ENCODE results near the gene ABCA7. TPM values are rescaled to one million over a fixed set of nuclear protein-coding genes. Genes with fewer than 3 reads are reported as not detected.

The ABCA7 gene
- total RNA-seq, 3 donors from 2014 or later, result 23.5 to 25.6 (median 25.6) TPM

DNA sequence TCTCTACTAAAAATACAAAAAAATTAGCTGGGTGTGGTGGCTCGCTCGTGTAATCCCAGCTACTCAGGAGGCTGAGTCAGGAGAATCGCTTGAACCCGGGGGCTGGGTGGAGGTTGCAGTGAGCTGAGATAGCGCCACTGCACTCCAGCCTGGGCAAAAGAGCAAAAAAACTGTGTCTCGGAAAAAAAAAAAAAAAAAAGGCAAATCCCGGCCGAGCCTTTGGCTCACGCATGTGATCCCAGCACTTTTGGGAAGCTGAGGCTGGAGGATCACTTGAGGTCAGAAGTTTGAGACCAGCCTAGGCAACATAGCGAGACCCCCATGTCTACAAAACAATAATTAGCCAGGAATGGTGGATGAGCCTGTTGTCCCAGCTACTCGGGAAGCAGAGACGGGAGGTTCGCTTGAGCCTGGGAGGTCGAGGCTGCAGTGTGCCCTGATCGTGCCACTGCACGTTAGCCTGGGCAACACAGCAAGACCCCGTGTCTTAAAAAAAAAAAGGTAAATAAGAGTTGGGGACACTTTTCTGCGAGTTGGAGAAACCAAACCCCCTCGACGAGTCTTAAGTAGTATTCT lies 63.3 kb downstream of the ABCA7 start:
- H3K4me1 ChIP-seq (ENCODE audit: low read depth), result peaks cover 28% of the 10 kb centered on the region
- H3K36me3 ChIP-seq (ENCODE audit: low read depth), result no peaks in the 10 kb centered on the region
- no peak for ATAC-seq
- no peak overlapping the region for H3K4me3 ChIP-seq
- H3K9me3 ChIP-seq, result no peaks in the 10 kb centered on the region
- intact Hi-C loops (cut with DNase I, micrococcal nuclease), result no loop called here
- no peak for TF ChIP-seq CTCF (IDR thresholded peaks at IDR 0.05)
- no peak for DNase-seq

- Histone ChIP-seq H3K9me3 (no peaks in the 10 kb centered on the region), H3K4me1 (ENCODE audit: low read depth) (peaks cover 24% of the 10 kb centered on the region), H3K36me3 (ENCODE audit: low read depth) (peaks cover 2% of the 10 kb centered on the region), H3K4me3 (peak within 1 kb of the TSS; percentile 47)
- TF ChIP-seq CTCF (IDR thresholded peaks at IDR 0.05), result peak; percentile 29
- DNase-seq, result peak; percentile 99 to 100 (median 99)
- peak; percentile 91 for ATAC-seq
- intact Hi-C loops (cut with DNase I, micrococcal nuclease), result no loop called here
Observed at GRCh38 chr19:1103708-1104310, 63.9 kb downstream of the ABCA7 start, which contains the start of gene GPX4. Gene GPX4 (plus strand): TSS chr19:1103994. CDS start chr19:1104044, 50 bp downstream.

GRCh38 chr19:1104311-1105007 lies 64.6 kb downstream of the ABCA7 start:
- no peak for TF ChIP-seq CTCF (IDR thresholded peaks at IDR 0.05)
- intact Hi-C loops (cut with DNase I, micrococcal nuclease), result no loop called here
- DNase-seq, result peak; percentile 82 to 89 (median 86)
- no peaks in the 10 kb centered on the region for H3K9me3 ChIP-seq
- H3K4me1 ChIP-seq (ENCODE audit: low read depth), result peaks cover 21% of the 10 kb centered on the region
- H3K36me3 ChIP-seq (ENCODE audit: low read depth), result peaks cover 5% of the 10 kb centered on the region
- peak overlapping the region; percentile 47 for H3K4me3 ChIP-seq
- peak; percentile 65 for ATAC-seq

DNA sequence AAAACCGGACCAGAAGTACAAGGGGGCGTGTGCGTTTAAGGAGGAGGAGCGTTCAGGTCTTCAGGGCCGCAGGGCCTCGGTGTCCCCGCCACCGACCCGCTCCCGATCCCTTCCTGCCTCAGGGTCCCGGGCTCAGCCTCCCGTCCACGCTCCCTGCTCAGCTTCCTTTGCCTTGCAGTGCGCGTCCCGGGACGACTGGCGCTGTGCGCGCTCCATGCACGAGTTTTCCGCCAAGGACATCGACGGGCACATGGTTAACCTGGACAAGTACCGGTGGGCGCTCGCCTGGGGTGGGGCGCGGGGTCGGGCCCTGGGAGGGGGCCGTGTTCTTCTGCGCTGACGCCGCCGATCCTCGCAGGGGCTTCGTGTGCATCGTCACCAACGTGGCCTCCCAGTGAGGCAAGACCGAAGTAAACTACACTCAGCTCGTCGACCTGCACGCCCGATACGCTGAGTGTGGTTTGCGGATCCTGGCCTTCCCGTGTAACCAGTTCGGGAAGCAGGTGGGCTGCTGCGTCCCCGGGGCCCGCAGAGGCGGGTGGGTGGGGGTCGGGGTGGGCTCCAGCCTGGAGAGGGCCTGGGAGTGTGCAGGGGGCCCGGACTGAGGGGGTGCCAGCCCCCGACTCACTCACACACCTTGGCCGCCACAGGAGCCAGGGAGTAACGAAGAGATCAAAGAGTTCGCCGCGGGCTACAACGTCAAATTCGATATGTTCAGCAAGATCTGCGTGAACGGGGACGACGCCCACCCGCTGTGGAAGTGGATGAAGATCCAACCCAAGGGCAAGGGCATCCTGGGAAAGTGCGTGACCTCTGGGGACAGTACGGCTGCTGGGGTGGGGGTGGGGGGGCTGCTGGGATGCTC lies 65.3 kb downstream of the ABCA7 start:
- Histone ChIP-seq H3K4me3 (peak overlapping the region; percentile 47), H3K9me3 (no peaks in the 10 kb centered on the region), H3K36me3 (ENCODE audit: low read depth) (peaks cover 5% of the 10 kb centered on the region), H3K4me1 (ENCODE audit: low read depth) (peaks cover 21% of the 10 kb centered on the region)
- no peak for TF ChIP-seq CTCF (IDR thresholded peaks at IDR 0.05)
- ATAC-seq (no peak), DNase-seq (peak in 1 of 3 donors; percentile 71)
- intact Hi-C loops (cut with DNase I, micrococcal nuclease), result no loop called here

All from mucosa of descending colon (tissue), 3 donors.